BLaER1 treated with 17β-estradiol and CSF1 and Interleukin-3, amounts not matched to agents 10 nM and 100 nM (cell line): Measurements from ENCODE around the gene PCDHA6.
"Not testable (repeated sequence)": the region's sequence is repeated elsewhere in the genome, so short reads cannot be mapped to it uniquely, and the experiment has no call there.

Experiments used
- H3K27ac ChIP-seq, 11 experiments: shearing (Covaris generic); formaldehyde crosslinking; 2 replicates each; pipeline ENCODE4 v1.8.1; 2022
- H3K27me3 ChIP-seq, 11 experiments: shearing (Covaris generic); formaldehyde crosslinking; 2 replicates each; pipeline ENCODE4 v1.8.1; 2022
- H3K36me3 ChIP-seq, 11 experiments: shearing (Covaris generic); formaldehyde crosslinking; 2 replicates each; pipeline ENCODE4 v1.8.1; 2022
- H3K4me1 ChIP-seq, 10 experiments: shearing (Covaris generic); formaldehyde crosslinking; 2 replicates each; pipeline ENCODE4 v1.8.1; 2022
- H3K4me2 ChIP-seq, 11 experiments: shearing (Covaris generic); formaldehyde crosslinking; 2 replicates each; pipeline ENCODE4 v1.8.1; 2022
- H3K4me3 ChIP-seq, 10 experiments: shearing (Covaris generic); formaldehyde crosslinking; 2 replicates each; pipeline ENCODE4 v1.8.1; 2022
- H3K9ac ChIP-seq, 11 experiments: shearing (Covaris generic); formaldehyde crosslinking; 2 replicates each; pipeline ENCODE4 v1.8.1; 2022
- H3K9me3 ChIP-seq, 11 experiments: shearing (Covaris generic); formaldehyde crosslinking; replicated peaks in 1 of 11; 2 replicates each; pipeline ENCODE4 v1.8.1; 2022
- H4K20me1 ChIP-seq, 11 experiments: shearing (Covaris generic); formaldehyde crosslinking; 2 replicates each; pipeline ENCODE4 v1.8.1; 2022
- Cebpa-rat ChIP-seq, 11 experiments: shearing (Covaris generic); IDR thresholded peaks; 2 replicates each; pipeline ENCODE4 v1.8.1; 2022

The PCDHA6 gene, protein sequence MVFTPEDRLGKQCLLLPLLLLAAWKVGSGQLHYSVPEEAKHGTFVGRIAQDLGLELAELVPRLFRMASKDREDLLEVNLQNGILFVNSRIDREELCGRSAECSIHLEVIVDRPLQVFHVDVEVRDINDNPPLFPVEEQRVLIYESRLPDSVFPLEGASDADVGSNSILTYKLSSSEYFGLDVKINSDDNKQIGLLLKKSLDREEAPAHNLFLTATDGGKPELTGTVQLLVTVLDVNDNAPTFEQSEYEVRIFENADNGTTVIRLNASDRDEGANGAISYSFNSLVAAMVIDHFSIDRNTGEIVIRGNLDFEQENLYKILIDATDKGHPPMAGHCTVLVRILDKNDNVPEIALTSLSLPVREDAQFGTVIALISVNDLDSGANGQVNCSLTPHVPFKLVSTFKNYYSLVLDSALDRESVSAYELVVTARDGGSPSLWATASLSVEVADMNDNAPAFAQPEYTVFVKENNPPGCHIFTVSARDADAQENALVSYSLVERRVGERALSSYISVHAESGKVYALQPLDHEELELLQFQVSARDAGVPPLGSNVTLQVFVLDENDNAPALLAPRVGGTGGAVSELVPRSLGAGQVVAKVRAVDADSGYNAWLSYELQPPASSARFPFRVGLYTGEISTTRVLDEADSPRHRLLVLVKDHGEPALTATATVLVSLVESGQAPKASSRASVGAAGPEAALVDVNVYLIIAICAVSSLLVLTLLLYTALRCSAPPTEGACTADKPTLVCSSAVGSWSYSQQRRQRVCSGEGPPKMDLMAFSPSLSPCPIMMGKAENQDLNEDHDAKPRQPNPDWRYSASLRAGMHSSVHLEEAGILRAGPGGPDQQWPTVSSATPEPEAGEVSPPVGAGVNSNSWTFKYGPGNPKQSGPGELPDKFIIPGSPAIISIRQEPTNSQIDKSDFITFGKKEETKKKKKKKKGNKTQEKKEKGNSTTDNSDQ

DNA sequence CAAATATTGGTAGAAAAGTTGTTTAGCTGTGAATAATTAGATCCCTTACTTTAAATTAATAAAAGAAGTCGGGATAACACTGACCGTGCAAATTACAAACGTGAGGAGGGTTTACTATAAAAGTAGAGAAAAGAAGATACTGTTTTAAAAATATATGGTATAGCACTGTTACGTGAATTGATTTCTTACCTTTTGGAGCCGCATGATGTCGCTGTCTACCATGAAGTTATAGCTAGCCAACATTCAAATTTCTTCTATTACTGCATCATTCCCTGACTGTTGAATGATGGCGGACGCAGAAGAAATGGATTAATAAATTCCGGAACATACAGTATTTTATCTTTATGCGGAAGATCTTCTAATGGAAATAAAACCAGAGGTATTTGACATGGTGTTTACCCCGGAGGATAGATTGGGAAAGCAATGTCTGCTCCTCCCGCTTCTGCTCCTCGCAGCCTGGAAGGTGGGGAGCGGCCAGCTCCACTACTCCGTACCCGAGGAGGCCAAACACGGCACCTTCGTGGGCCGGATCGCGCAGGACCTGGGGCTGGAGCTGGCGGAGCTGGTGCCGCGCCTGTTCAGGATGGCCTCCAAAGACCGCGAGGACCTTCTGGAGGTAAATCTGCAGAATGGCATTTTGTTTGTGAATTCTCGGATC lies at the start of gene PCDHA6:
Gene PCDHA6 (plus strand): TSS at position 257 of the 658 bp plus-strand sequence. CDS start 132 bp downstream, at position 389.
- Histone ChIP-seq H3K4me1 (no peaks in the 10 kb centered on the region), H3K36me3 (no peaks in the 10 kb centered on the region), H3K4me2 (no peak within 1 kb of the TSS), H3K4me3 (no peak within 1 kb of the TSS), H3K27me3 (no peaks in the 10 kb centered on the region), H4K20me1 (no peaks in the 10 kb centered on the region), H3K9ac (no peak within 1 kb of the TSS), H3K27ac (no peak within 1 kb of the TSS), H3K9me3 (peaks cover 37 to 54% (median 43%) of the 10 kb centered on the region in 11 experiments)
- TF ChIP-seq Cebpa-rat (IDR thresholded peaks at IDR 0.05), result no peak

DNA sequence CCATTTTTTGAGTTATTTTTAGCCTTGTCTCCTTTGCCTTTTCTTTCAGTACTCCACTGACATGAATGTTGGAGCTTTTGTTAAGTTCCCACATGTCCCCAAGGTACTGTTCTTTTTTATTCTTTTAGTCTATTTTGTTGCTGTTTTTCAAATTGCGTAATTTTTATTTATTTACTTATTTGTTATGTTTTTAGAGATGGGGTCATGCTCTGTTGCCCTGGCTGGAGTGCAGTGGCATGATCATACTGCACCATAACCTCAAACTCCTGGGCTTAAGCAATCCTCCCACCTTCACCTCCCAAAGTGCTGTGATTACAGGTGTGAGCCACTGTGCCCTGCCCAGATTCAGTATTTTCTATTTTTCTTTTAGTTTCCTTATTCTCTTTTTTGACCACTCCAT lies 47.2 kb upstream of the PCDHA6 start:
- no peaks in the 10 kb centered on the region for H4K20me1 ChIP-seq
- H3K9ac ChIP-seq, result no peak overlapping the region
- H3K4me3 ChIP-seq, result no peak overlapping the region
- no peaks in the 10 kb centered on the region; a peak in 1 of 22 replicates for H3K36me3 ChIP-seq
- no peak overlapping the region for H3K4me2 ChIP-seq
- peak in 4 of 11 experiments; percentile 25 to 68 (median 40); a peak in 5 of 22 replicates for TF ChIP-seq Cebpa-rat (IDR thresholded peaks at IDR 0.05)
- peaks cover 91 to 100% (median 93%) of the 10 kb centered on the region in 11 experiments for H3K9me3 ChIP-seq
- H3K27ac ChIP-seq, result no peak overlapping the region
- no peaks in the 10 kb centered on the region for H3K27me3 ChIP-seq
- H3K4me1 ChIP-seq, result no peaks in the 10 kb centered on the region

DNA sequence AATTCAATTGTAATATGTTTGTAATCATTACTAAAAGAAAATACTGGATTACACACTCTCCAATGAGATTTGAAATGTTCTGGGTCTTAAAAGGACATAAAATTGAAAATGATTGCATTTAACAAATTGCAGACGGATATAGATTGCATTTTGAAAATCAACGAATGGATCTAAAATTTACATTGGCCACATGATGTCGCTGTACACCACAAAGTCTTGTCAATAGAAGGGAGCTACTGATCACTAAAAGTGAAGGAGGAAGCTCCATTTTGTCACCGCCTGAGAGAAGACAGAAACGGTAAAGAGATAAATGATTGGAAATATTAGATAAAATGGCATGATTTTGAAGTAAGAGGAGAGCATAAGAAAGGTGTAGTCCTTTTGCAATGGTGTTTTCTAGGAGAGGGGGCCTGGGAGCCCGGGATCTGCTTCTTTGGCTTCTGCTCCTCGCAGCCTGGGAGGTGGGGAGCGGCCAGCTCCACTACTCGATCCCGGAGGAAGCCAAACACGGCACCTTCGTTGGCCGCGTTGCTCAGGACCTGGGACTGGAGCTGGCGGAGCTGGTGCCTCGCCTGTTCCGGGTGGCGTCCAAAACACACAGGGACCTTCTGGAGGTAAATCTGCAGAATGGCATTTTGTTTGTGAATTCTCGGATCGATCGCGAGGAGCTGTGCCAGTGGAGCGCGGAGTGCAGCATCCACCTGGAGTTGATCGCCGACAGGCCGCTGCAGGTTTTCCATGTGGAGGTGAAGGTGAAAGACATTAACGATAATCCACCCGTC lies 41.7 kb upstream of the PCDHA6 start, which contains the start of gene PCDHA1:
Gene PCDHA1 (plus strand): TSS at position 236 of the 782 bp plus-strand sequence.
- no peak within 1 kb of the TSS for H3K4me2 ChIP-seq
- H4K20me1 ChIP-seq, result no peaks in the 10 kb centered on the region
- H3K27me3 ChIP-seq, result no peaks in the 10 kb centered on the region
- TF ChIP-seq Cebpa-rat (IDR thresholded peaks at IDR 0.05), result no peak
- 0 out of 20 replicates have a peak, but pooled peaks cover 0 to 2% (median 0%) of the 10 kb centered on the region in 10 experiments for H3K4me1 ChIP-seq
- peaks cover 82 to 99% (median 91%) of the 10 kb centered on the region in 11 experiments for H3K9me3 ChIP-seq
- H3K27ac ChIP-seq, result no peak within 1 kb of the TSS
- no peak within 1 kb of the TSS for H3K9ac ChIP-seq
- peak within 1 kb of the TSS in 2 of 10 experiments; percentile 3 to 19; a peak in 2 of 20 replicates for H3K4me3 ChIP-seq
- no peaks in the 10 kb centered on the region; a peak in 1 of 22 replicates for H3K36me3 ChIP-seq

DNA sequence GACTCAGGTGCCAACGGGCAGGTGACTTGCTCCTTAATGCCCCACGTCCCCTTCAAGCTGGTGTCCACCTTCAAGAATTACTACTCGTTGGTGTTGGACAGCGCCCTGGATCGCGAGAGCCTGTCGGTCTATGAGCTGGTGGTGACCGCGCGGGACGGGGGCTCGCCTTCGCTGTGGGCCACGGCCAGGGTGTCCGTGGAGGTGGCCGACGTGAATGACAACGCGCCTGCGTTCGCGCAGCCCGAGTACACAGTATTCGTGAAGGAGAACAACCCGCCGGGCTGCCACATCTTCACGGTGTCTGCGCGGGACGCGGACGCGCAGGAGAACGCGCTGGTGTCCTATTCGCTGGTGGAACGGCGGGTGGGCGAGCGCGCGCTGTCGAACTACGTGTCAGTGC lies 40.3 kb upstream of the PCDHA6 start:
- H3K4me1 ChIP-seq, H3K27ac ChIP-seq, H3K9ac ChIP-seq, H3K4me3 ChIP-seq, H3K27me3 ChIP-seq, H3K4me2 ChIP-seq, H4K20me1 ChIP-seq, H3K36me3 ChIP-seq: not testable (repeated sequence)
- H3K9me3 ChIP-seq, result peaks cover 81 to 98% (median 91%) of the 10 kb centered on the region in 11 experiments

DNA sequence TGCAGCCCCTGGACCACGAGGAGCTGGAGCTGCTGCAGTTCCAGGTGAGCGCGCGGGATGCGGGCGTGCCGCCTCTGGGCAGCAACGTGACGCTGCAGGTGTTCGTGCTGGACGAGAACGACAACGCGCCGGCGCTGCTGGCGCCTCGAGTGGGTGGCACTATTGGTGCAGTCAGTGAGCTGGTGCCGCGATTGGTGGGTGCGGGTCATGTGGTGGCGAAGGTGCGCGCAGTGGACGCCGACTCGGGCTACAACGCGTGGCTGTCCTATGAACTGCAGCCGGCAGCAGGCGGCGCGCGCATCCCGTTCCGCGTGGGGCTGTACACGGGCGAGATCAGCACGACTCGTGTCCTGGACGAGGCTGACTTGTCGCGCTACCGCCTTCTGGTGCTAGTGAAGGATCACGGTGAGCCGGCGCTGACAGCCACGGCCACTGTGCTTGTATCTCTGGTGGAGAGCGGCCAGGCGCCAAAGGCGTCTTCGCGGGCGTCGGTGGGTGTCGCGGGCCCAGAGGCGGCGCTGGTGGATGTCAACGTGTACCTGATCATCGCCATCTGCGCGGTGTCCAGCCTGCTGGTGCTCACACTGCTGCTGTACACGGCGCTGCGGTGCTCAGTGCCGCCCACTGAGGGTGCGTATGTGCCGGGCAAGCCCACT lies 39.8 kb upstream of the PCDHA6 start:
- H3K4me3 ChIP-seq, H3K4me1 ChIP-seq, H3K4me2 ChIP-seq, H3K36me3 ChIP-seq, H4K20me1 ChIP-seq, H3K27ac ChIP-seq, H3K27me3 ChIP-seq, H3K9ac ChIP-seq: not testable (repeated sequence)
- peaks cover 81 to 98% (median 91%) of the 10 kb centered on the region in 11 experiments for H3K9me3 ChIP-seq

DNA sequence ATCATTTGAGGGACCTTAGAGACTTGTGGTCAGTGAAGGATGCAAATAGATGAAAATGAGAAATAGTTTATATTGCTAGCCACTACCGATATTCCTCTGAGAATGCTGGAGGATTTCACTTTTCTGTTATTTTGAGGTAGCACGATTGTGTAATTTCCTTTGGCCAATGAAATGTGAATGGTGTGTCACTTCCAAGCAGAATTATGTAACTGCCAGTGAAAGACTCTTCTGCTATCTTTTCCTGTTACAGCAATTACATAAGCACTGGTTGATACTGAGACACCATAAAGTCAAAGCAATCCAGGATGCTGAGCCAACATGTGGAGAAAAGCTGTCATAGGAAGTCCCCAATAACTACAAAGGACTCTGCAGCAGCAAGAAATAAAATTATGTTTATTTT lies 36.7 kb upstream of the PCDHA6 start:
- H4K20me1 ChIP-seq, result no peaks in the 10 kb centered on the region

DNA sequence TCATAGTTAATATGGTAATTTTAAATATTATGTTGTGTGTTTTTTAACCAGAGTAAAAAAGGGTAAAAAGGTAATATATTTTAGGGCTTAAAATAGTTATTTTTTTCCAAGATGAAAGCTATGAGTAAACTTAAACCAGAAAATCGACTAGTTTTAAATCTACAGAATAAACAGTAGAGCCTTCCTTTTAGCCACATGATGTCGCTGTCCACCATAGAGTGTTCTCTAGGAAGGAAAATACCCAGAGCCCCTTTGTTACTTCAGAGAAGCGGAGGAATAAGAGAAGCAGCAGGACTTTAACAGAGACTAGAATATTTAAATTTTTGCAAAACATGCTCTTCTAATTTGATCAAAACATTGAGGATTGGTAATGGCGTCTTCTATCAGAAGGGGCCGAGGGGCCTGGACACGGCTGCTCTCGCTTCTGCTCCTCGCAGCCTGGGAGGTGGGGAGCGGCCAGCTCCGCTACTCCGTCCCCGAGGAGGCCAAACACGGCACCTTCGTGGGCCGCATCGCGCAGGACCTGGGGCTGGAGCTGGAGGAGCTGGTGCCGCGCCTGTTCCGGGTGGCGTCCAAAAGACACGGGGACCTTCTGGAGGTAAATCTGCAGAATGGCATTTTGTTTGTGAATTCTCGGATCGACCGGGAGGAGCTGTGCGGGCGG lies 33.0 kb upstream of the PCDHA6 start, which contains the start of gene PCDHA2:
Gene PCDHA2 (plus strand): TSS at position 258 of the 664 bp plus-strand sequence.
- 0 out of 20 replicates have a peak, but pooled peaks cover 0 to 4% (median 0%) of the 10 kb centered on the region in 10 experiments for H3K4me1 ChIP-seq
- H3K36me3 ChIP-seq, result no peaks in the 10 kb centered on the region
- peaks cover 63 to 100% (median 82%) of the 10 kb centered on the region in 11 experiments for H3K9me3 ChIP-seq
- H3K27me3 ChIP-seq, result no peaks in the 10 kb centered on the region
- H3K9ac ChIP-seq, result no peak within 1 kb of the TSS
- H3K27ac ChIP-seq, result no peak within 1 kb of the TSS
- no peak within 1 kb of the TSS for H3K4me3 ChIP-seq
- H4K20me1 ChIP-seq, result no peaks in the 10 kb centered on the region
- TF ChIP-seq Cebpa-rat (IDR thresholded peaks at IDR 0.05), result no peak
- H3K4me2 ChIP-seq, result no peak within 1 kb of the TSS

More for the DNA sequence above, 36.7 kb upstream of the PCDHA6 start:
- TF ChIP-seq Cebpa-rat (IDR thresholded peaks at IDR 0.05), result 0 out of 22 replicates have a peak, but pooled peaks of 3 of the 11 experiments have one; percentile 14 to 33 (median 14)
- no peaks in the 10 kb centered on the region for H3K27me3 ChIP-seq
- H3K9me3 ChIP-seq, result peaks cover 88 to 100% (median 96%) of the 10 kb centered on the region in 11 experiments
- H3K36me3 ChIP-seq, result no peaks in the 10 kb centered on the region; a peak in 1 of 22 replicates
- no peak overlapping the region for H3K27ac ChIP-seq
- H3K4me3 ChIP-seq, result no peak overlapping the region
- H3K4me2 ChIP-seq, result no peak overlapping the region
- 0 out of 20 replicates have a peak, but pooled peaks cover 0 to 4% (median 0%) of the 10 kb centered on the region in 10 experiments for H3K4me1 ChIP-seq
- no peak overlapping the region for H3K9ac ChIP-seq
